GM21447 (cell line): ENCODE data around the gene POLD2.

Experiments
- ATAC-seq: cut with Tn5 transposase; IDR thresholded peaks from one replicate; pipeline ENCODE4 v1.9.1; 2021; ENCODE audit not compliant: unreplicated experiment

Gene POLD2

DNA sequence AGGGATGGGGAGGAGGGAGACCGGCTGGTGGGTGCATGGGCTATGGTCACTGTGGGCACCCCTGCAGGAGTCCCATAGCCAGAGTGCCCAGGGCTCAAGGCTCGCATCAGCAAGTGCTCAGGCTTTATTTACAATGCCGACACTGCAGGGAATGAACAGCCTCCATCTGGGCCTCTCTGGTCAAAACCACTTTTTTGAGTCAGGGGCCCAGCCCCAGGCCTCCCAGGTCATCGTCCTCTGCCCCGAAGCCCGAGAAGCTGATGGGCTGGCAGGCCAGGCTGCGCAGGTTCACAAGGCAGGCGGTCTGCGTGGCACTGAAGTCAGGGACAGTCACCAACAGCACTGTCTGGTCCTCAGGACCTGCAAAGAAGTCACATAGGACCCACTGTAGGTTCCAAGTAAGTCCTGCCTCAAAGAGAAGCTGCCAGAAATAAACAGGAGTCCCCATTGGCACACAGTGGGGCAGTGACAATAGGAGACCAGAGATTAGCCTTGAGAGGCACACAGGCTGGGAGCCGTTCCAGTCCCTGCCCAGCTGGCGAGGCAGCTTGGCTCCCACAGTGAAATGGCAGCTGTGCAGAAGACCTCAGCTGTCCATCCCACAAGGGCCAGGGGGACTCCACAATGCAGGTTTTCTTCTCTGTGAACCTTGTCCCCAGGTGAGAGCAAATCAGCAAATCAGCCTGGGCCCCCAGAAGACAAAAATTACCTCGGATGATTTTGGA lies 8.6 kb downstream of the POLD2 start:
- ATAC-seq: no peak

DNA sequence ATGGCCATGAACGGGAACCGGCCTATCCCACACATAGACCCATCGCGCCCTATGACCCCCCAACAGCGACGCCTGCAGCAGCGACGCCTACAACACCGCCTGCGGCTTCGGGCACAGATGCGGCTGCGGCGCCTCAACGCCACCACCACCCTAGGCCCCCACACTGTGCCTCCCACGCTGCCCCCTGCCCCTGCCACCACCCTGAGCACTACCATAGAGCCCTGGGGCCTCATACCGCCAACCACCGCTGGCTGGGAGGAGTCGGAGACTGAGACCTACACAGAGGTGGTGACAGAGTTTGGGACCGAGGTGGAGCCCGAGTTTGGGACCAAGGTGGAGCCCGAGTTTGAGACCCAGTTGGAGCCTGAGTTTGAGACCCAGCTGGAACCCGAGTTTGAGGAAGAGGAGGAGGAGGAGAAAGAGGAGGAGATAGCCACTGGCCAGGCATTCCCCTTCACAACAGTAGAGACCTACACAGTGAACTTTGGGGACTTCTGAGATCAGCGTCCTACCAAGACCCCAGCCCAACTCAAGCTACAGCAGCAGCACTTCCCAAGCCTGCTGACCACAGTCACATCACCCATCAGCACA lies 9.5 kb downstream of the POLD2 start:
- no peak for ATAC-seq

DNA sequence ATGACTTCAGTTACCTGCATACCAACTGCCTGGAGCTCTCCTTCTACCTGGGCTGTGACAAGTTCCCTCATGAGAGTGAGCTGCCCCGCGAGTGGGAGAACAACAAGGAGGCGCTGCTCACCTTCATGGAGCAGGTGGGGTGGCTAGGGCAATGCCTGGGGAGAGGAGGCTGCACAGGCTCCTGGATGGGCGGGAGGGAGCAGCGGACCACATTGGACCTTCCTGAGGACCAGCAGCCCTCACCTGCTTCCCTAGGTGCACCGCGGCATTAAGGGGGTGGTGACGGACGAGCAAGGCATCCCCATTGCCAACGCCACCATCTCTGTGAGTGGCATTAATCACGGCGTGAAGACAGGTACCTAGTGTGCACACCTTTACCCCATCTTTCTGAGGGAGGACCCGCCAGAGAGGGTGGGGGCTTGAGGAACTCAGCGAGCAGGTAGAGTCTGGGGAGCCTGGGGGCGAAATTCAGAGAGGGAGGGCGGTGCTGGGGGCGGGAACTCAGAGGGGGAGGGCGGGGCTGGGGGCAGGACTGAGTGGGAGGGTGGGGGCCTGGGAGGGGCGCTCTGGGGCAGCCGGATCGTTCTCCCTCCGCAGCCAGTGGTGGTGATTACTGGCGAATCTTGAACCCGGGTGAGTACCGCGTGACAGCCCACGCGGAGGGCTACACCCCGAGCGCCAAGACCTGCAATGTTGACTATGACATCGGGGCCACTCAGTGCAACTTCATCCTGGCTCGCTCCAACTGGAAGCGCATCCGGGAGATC lies 10.2 kb downstream of the POLD2 start:
- ATAC-seq: no peak

DNA sequence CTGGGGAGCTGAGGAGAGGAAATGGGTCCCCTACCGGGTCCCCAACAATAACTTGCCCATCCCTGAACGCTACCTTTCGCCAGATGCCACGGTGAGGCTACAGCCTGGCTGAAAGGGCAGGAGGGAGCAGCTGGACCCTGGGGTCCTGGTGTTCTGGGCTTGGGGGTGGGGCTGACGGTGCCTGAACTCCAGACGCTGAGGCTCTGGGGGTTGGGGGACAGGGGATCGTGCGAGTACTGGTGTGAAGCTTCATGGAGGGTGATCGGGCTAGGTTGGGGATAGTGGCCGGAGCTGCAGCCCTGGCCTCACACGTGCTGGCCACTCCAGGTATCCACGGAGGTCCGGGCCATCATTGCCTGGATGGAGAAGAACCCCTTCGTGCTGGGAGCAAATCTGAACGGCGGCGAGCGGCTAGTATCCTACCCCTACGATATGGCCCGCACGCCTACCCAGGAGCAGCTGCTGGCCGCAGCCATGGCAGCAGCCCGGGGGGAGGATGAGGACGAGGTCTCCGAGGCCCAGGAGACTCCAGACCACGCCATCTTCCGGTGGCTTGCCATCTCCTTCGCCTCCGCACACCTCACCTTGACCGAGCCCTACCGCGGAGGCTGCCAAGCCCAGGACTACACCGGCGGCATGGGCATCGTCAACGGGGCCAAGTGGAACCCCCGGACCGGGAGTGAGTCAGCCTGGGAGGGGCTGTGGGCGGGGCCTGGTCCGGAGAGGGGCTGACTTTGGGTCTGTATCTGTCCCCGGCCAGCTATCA lies 10.9 kb downstream of the POLD2 start:
- ATAC-seq: no peak

DNA sequence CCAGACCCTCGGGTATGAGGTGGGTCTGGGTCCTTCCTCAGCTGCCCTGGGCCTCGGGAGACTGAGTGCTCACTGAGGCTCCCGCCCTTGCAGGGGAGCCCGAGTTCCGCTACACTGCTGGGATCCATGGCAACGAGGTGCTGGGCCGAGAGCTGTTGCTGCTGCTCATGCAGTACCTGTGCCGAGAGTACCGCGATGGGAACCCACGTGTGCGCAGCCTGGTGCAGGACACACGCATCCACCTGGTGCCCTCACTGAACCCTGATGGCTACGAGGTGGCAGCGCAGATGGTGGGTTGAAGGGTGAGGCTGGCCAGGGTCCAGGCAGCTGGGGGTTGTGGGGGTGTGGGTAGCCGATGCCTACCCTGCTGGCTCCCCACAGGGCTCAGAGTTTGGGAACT lies 11.6 kb downstream of the POLD2 start:
- no peak for ATAC-seq

DNA sequence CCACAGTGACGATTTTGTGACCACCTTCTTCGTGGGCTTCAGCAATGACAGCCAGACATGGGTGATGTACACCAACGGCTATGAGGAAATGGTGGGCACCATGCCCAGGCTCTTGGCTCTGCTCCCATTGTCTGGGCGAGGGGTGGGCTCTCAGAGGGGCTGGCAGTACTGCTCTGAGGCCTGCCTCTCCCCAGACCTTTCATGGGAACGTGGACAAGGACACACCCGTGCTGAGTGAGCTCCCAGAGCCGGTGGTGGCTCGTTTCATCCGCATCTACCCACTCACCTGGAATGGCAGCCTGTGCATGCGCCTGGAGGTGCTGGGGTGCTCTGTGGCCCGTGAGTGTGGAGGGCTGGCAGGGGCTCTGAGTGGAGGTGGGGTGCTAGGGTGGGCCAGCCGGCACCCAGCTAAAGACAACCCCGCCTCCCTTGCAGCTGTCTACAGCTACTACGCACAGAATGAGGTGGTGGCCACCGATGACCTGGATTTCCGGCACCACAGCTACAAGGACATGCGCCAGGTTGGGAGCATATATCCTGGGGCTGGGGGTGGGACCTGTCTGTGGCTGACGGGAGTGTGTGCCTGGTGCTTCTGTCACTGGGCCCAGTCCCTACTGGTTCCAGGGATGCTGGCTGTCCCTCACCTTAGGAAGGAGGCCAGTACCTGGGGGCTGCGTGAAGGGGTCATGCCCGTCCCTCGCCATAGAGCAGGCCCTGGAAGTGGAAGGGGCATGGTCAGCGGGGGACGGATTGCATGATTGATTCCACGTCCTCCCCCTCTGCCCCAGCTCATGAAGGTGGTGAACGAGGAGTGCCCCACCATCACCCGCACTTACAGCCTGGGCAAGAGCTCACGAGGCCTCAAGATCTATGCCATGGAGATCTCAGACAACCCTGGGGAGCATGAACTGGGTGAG lies 12.4 kb downstream of the POLD2 start:
- ATAC-seq: no peak

DNA sequence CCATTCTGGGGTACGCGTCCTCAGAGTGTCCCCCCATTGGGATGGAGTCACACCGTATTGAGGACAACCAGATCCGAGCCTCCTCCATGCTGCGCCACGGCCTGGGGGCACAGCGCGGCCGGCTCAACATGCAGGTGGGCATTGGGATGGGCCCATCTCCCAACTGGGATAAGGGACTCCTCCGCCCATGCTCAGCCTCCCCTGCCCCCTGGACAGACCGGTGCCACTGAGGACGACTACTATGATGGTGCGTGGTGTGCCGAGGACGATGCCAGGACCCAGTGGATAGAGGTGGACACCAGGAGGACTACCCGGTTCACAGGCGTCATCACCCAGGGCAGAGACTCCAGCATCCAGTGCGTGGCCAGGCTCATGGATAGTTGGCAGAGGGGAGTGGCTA lies 13.4 kb downstream of the POLD2 start:
- no peak for ATAC-seq

DNA sequence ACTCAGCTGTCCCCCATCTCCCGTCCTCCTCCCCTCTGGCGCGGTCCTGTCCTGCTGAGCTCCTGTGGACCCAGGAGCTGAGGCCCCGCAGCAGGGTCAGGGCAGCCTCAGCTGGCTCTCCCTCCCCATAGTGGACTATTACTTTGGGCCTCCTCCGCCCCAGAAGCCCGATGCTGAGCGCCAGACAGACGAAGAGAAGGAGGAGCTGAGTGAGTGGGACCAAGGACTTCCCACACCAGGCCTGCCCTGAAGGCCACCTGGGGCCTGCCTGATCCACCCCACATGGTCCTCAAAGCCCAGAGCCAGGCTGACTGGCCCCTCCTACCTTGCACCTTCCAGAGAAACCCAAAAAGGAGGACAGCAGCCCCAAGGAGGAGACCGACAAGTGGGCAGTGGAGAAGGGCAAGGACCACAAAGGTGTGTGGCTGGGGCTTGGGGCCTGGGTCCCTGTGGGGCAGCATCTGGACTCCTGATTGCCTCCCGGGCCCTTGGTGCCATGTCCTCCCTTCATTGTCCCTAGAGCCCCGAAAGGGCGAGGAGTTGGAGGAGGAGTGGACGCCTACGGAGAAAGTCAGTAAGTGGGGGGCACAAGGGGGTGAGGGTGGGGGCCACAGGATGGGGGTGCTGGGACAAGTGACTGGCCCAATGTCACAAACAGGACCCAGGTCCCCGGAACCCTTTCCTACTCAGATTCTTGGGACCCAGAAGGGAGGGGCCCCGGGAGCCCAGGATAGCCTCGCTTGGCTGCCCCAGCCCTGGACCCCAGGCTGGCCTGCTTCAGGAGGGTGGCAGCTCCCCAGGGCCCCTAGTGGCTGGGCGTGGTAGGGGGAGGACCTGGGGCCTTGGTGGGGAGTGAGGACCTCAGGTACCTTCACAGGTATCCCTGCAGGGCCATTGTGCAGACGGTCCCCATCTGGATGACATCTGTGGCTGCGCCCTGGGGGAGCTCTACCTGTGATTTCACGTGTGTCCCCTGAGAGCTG lies 14.3 kb downstream of the POLD2 start:
- ATAC-seq: no peak

DNA sequence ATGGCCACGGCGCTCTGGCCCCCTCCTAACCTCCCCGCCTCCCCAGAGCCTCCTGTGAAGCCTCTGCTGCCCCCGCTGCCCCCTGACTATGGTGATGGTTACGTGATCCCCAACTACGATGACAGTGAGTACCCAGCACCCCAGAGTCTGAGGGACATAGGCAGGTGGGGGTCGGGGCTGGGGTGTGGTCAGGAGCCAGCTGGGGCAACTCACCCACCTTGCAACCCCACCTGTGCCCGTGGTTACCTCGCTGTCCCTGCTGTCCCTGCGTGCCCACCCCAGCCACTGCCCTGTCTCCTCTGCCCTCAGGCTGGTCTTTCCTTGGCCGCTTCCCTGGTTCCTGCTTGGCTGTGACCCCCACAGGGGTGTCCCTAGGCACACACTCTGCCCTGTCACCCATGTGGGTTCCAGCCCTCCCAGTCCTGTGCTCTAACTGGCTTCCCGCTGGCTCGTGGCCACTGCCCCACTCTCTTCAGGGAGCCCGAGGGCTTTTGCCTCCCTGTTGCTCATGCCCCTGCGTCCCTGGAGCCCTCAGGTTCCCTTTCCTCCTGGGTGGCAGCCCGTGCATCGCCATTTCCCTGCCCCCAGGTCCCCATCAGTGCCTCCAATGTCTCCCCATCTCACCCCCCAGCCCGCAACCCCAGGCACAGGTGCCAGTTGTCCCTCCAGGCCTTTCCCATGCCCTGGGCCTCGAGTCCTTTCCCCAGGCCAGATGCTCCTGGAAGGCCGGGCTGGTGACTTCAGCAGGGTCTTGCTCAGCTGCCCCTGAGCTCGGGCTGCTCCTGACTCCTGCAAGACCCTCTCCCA lies 15.2 kb downstream of the POLD2 start:
- ATAC-seq: no peak

DNA sequence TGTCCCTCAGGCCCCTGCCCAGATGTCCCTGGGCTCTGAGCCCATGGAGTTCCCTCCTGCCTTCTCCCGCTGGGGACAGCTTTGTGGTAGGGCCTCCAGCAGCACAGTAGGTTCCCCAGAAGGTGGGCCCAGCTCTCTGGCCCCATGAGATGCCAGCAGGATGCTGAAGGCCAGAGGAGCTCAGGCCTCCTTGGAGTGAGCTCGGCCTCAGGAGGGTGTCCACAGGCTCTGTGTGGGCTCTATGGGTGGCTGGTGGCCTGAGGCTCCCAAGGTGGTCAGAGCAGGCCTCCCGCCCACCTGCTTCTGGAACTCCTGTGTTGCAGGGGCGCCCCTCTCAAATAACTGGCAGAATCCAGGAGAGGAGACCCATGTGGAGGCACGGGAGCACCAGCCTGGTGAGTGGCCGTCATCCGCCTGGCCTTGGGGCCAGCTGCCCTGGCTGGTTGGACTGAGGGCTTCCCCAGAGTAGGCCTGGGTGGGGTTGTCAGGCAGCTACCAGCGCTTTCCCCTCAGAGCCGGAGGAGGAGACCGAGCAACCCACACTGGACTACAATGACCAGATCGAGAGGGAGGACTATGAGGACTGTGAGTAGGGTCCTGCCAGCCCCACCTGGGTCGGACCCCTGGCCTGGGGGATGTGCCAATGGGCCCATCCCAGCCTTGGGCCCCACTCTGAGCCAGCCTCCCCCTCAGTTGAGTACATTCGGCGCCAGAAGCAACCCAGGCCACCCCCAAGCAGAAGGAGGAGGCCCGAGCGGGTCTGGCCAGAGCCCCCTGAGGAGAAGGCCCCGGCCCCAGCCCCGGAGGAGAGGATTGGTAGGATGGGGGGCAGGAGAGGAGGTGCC lies 16.0 kb downstream of the POLD2 start:
- no peak for ATAC-seq

DNA sequence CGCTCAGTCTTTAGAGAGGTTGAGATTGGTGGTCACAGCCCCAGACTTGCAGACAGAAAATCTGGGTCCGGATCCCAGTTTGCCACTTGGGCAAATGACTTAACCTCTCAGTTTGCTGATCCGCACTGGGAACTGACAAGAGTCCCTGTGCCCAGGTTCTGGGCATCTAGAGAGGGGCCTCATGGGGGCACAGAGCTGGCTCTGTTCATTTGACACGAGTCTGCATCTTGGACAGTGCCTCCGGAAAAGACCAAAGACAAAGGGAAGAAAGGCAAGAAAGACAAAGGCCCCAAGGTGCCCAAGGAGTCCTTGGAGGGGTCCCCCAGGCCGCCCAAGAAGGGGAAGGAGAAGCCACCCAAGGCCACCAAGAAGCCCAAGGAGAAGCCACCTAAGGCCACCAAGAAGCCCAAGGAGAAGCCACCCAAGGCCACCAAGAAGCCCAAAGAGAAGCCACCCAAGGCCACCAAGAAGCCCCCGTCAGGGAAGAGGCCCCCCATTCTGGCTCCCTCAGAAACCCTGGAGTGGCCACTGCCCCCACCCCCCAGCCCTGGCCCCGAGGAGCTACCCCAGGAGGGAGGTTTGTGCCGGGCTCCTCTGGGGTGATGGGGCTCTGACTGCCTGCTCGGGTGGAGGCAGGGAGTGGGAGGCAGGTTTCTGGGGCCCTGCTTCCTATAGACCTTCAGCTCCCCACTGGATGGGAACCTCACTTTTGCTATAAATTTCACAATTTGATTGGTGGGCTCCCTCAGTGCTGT lies 16.9 kb downstream of the POLD2 start:
- ATAC-seq: no peak

DNA sequence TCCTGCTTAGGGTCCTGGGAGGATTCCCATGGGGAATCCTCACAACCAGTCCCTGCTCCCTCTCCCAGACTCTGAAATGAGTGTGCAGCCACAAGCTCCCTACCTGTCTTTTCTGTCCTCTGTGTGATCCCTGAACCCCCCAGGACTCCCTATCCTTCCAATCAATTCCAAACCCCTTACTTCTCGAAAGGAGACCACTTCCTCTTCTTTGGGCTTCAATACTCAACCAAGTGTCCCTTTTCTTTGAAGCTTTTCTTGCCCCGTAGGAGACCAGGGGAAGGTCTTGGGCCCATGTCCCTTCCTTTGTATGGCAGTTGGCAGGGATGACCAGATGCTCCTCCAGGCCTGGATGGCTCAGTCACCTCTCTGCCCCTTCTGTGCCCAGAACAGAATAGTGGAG lies 17.5 kb downstream of the POLD2 start:
- no peak for ATAC-seq

DNA sequence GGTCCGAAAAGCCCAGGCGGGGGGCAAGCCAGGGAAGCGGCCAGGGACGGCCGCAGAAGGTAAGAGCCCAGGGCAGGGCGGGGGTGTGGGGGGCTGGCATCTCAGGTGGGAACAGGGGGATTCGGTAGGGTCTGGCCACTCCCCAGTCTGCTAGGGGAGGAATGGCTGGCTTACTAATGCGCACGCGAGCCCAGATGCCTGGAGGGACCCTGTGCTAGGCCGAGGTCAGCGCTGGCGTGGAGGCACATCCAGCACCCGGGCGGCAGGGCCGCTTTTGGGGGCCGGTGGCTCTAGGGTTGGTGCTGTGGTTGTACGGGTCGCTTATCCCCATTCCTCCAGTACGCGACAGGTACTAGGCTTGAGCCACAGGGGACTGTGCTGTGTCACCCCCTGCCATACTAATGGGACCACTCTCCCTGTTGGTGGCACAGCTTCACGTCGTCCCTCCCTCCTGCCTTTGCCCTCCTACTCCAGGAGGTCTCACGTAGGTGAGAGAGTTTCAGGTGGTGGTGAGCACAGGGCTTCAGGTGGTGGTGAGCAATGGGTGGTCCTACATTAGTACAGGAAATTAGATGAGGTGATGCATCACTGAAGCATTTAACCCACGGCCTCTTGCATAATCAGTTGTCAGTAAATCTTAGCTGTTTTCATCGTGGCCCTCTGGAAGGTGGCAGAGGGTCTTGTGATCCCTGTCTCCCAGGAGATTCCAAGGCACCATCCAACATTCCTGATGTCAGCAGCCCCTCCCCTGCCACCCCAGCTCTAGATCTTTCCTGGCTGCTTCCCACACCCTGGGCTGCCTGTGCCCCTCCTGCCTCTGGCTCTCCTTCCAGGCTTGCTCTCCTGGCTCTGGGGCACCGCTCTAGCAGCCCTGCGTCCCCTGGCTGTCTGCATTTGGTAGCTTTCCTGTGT lies 18.2 kb downstream of the POLD2 start:
- no peak for ATAC-seq

DNA sequence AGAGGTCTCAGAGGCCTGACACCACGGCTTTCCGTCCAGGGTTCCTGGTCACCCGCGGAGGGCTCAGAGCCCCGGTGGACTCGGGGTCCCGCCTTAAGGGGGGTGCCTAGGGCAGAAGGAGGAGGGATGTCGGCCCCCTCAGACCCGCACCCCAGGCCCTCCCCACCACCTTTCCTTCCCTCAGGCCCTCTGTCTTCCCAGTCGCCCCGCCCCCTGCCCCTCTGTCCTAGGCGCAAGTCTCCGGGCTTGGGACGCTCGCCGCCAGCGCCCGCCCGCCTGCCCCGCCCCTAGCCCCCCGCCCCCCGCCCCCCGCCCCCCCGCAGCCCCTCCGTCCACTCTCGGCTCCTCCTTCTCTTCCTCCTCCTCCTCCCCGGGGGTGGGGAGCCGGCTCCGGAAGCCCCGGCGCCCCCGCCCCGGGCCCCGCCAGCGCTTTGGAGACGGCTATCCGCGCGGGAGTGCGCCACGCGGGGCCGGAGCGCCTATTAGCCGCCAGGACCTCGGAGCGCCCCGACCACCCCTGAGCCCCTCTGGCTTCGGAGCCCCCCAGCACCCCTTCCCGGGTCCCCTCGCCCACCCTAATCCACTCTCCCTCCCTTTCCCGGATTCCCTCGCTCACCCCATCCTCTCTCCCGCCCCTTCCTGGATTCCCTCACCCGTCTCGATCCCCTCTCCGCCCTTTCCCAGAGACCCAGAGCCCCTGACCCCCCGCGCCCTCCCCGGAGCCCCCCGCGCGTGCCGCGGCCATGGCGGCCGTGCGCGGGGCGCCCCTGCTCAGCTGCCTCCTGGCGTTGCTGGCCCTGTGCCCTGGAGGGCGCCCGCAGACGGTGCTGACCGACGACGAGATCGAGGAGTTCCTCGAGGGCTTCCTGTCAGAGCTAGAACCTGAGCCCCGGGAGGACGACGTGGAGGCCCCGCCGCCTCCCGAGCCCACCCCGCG lies 19.2 kb downstream of the POLD2 start, which contains the start of gene AEBP1:
AEBP1 (plus strand) TSS at position 423 of the 937 bp plus-strand sequence; CDS start at position 744, 321 bp downstream.
- no peak for ATAC-seq

DNA sequence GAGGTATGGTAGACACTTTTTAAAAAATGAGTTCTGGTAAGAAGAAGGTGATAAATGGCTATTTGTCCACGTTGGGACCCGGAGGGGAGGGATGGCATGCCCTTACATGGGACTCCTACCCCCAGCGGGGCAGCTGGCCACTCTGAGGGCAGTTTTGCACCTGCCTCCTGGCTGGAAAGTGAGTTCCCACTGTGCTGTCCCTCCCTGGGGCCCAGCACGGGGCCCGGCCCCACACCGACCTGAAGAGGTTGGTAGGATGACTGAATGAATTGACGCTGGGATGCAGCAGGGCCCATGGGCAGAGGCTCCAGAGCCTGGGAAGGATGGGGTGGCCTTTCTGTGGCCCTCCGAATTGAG lies 19.8 kb downstream of the POLD2 start:
- ATAC-seq: no peak
